DMS 273 (cell line): ENCODE measurements around the gene ABCG5.

Experiments used
- DNase-seq: peaks from one replicate; lab custom pipeline; 2025; ENCODE audit not compliant: unreplicated experiment; lab: John Stamatoyannopoulos, UW

Gene ABCG5

GRCh38 chr2:43842866-43843226 is 4.2 kb upstream of the ABCG5 start:
- DNase-seq: no peak

- DNase-seq: no peak
Measured at GRCh38 chr2:43841949-43842865, 3.6 kb upstream of the ABCG5 start.

- no peak for DNase-seq
Measured at GRCh38 chr2:43840965-43841364, 2.3 kb upstream of the ABCG5 start.

GRCh38 chr2:43839776-43840564 is 1.3 kb upstream of the ABCG5 start:
- DNase-seq: no peak

GRCh38 chr2:43837831-43838559 is 644 bp downstream of the ABCG5 start:
- no peak for DNase-seq

- DNase-seq: no peak
Measured at GRCh38 chr2:43837033-43837432, 1.6 kb downstream of the ABCG5 start.

GRCh38 chr2:43832457-43832856 is 6.2 kb downstream of the ABCG5 start:
- peak; percentile 19 for DNase-seq

GRCh38 chr2:43831543-43832294 is 6.9 kb downstream of the ABCG5 start:
- DNase-seq: peak; percentile 26

- no peak for DNase-seq
Measured at GRCh38 chr2:43826305-43827250, 12.1 kb downstream of the ABCG5 start.

- DNase-seq: no peak
Measured at GRCh38 chr2:43825841-43826240, 12.8 kb downstream of the ABCG5 start.

GRCh38 chr2:43824951-43825493 is 13.6 kb downstream of the ABCG5 start:
- no peak for DNase-seq

- DNase-seq: no peak
Measured at GRCh38 chr2:43824512-43824911, 14.1 kb downstream of the ABCG5 start.

GRCh38 chr2:43823751-43824150 is 14.9 kb downstream of the ABCG5 start:
- no peak for DNase-seq

GRCh38 chr2:43822839-43823238 is 15.8 kb downstream of the ABCG5 start:
- DNase-seq: no peak

- DNase-seq: no peak
Measured at GRCh38 chr2:43819491-43820163, 19.0 kb downstream of the ABCG5 start.

GRCh38 chr2:43818761-43819160 is 19.9 kb downstream of the ABCG5 start:
- no peak for DNase-seq

GRCh38 chr2:43814711-43815110 is 23.9 kb downstream of the ABCG5 start:
- no peak for DNase-seq

GRCh38 chr2:43812947-43813346 is 25.7 kb downstream of the ABCG5 start:
- no peak for DNase-seq

GRCh38 chr2:43812006-43812405 is 26.6 kb downstream of the ABCG5 start:
- no peak for DNase-seq
